Sigmoid colon (tissue), 7 donors: ENCODE results near the gene EPAS1. TPM values are rescaled to one million over a fixed set of nuclear protein-coding genes. Genes with fewer than 3 reads are reported as not detected.

Experiments used
- DNase-seq: peaks from one replicate; pipeline ENCODE4 v3.0.0-alpha.2; 2019
- H3K27ac ChIP-seq, 4 donors: fragments of 200-600 bp; sonication (generic); one replicate each; pipeline ENCODE4 v1.5.1; 2016 to 2019; ENCODE audit warnings: mild to moderate bottlenecking in 1 of 4
- H3K27me3 ChIP-seq, 3 donors: fragments of 200-600 bp; sonication (generic); one replicate each; pipeline ENCODE4 v1.5.1; 2019; ENCODE audit warnings: mild to moderate bottlenecking in 1 of 3
- H3K36me3 ChIP-seq, 4 donors: fragments of 200-600 bp; sonication (generic); one replicate each; pipeline ENCODE4 v1.5.1; 2016 to 2019
- H3K4me1 ChIP-seq, 4 donors: fragments of 200-600 bp; sonication (generic); one replicate each; pipeline ENCODE4 v1.5.1; 2017 to 2019
- H3K4me3 ChIP-seq, 4 donors: fragments of 200-600 bp; sonication (generic); one replicate each; pipeline ENCODE4 v1.5.1; 2017 to 2019; ENCODE audit warnings: mild to moderate bottlenecking in 2 of 4, moderate library complexity in 1 of 4
- H3K9me3 ChIP-seq, 4 donors: fragments of 200-600 bp in 3 of 4; sonication (generic) in 3 of 4; one replicate each; pipeline versions ENCODE4 v1.5.1 to v1.6.1; 2013 to 2019
- CTCF ChIP-seq, 4 experiments: fragments of 450-650 bp in 3 of 4; fragments of 200-600 bp in 1 of 4; IDR thresholded peaks; one replicate each; pipeline ENCODE4 v1.5.1; 2016 to 2019; ENCODE audit warnings: antibody characterized with exemption in 4 of 4, mild to moderate bottlenecking in 3 of 4, moderate library complexity in 2 of 4
- EP300 ChIP-seq, 4 donors: sonication (generic); formaldehyde crosslinking; IDR thresholded peaks; one replicate each; pipeline ENCODE4 v1.6.1; 2017; ENCODE audit warnings: antibody characterized with exemption in 4 of 4
- POLR2A ChIP-seq, 2 donors: fragments of 450-650 bp; IDR thresholded peaks; one replicate each; pipeline ENCODE4 v1.6.1; 2016; ENCODE audit warnings: antibody characterized with exemption in 2 of 2, mild to moderate bottlenecking in 2 of 2, moderate library complexity in 2 of 2
- POLR2AphosphoS5 ChIP-seq, 4 donors: sonication (generic); formaldehyde crosslinking; IDR thresholded peaks; one replicate each; pipeline ENCODE4 v1.6.1; 2017; ENCODE audit warnings: antibody characterized with exemption in 4 of 4
- WGBS, 2 donors: extraction: QIAGEN DNeasy Blood & Tissue Kit; methylation state at CpG; one replicate each; pipeline ENCODE4 v1.1.7; 2013; 5-methylcytosine and 5-hydroxymethylcytosine counted together
- intact Hi-C: fragments of 100-400 bp; cut with DNase I; formaldehyde crosslinking; loops from one replicate; pipeline ENCODE4 v1.15.1; 2023
- polyA plus RNA-seq, 3 donors: library from polyadenylated mRNA; stranded (reverse); fragments of 200-250 nt; gene quantifications; one replicate each; pipeline ENCODE4 v1.2.3, GENCODE V29; 2013
- total RNA-seq, 4 donors: library from RNA; depleted of rRNA; stranded (reverse); fragments of >200 nt; gene quantifications; one replicate each; pipeline ENCODE4 v1.1.0, GENCODE V29; 2016
- donor health status: healthy with polysubstance abuse.
- donor health status: Bipolar disorder and iron deficiency.
- donor health status: healthy.

Gene EPAS1
- total and polyA plus RNA-seq, 7 donors: 56.8 to 97.8 (median 62.2) TPM

GRCh38 chr2:46416280-46416679, 119.1 kb downstream of the EPAS1 start:
- DNase-seq: no peak
- Histone ChIP-seq H3K27me3 (no peaks in the 10 kb centered on the region), H3K4me3 (no peak overlapping the region), H3K9me3 (peaks cover 0 to 4% (median 1%) of the 10 kb centered on the region in 4 donors), H3K36me3 (no peaks in the 10 kb centered on the region), H3K4me1 (no peaks in the 10 kb centered on the region), H3K27ac (no peak overlapping the region)
- no peak for TF ChIP-seq EP300 (IDR thresholded peaks at IDR 0.05)
- no peak for TF ChIP-seq POLR2A (IDR thresholded peaks at IDR 0.05)
- TF ChIP-seq CTCF (IDR thresholded peaks at IDR 0.05): no peak
- no peak for TF ChIP-seq POLR2AphosphoS5 (IDR thresholded peaks at IDR 0.05)
- intact Hi-C loops: no loop called here

GRCh38 chr2:46416739-46417403, 119.7 kb downstream of the EPAS1 start:
- TF ChIP-seq CTCF (IDR thresholded peaks at IDR 0.05) (no peak), POLR2AphosphoS5 (IDR thresholded peaks at IDR 0.05) (no peak), EP300 (IDR thresholded peaks at IDR 0.05) (no peak)
- intact Hi-C loops: no loop called here
- no peak overlapping the region for H3K27ac ChIP-seq
- no peaks in the 10 kb centered on the region for H3K4me1 ChIP-seq
- H3K9me3 ChIP-seq: peaks cover 0 to 4% (median 1%) of the 10 kb centered on the region in 4 donors
- 72 to 77% methylated on average over 4 of the region's 4 CpGs for WGBS, 2 donors
- no peaks in the 10 kb centered on the region for H3K36me3 ChIP-seq
- H3K27me3 ChIP-seq: no peaks in the 10 kb centered on the region
- H3K4me3 ChIP-seq: no peak overlapping the region
- no peak for DNase-seq

GRCh38 chr2:46420945-46421344, 123.7 kb downstream of the EPAS1 start:
- Histone ChIP-seq H3K4me3 (no peak overlapping the region), H3K9me3 (peaks cover 0 to 4% (median 1%) of the 10 kb centered on the region in 4 donors), H3K36me3 (no peaks in the 10 kb centered on the region), H3K27me3 (no peaks in the 10 kb centered on the region), H3K4me1 (no peaks in the 10 kb centered on the region), H3K27ac (no peak overlapping the region)
- WGBS, 2 donors: 72 to 99% methylated on average over 2 of the region's 2 CpGs
- intact Hi-C loops: no loop called here
- DNase-seq: no peak
- TF ChIP-seq CTCF (IDR thresholded peaks at IDR 0.05) (no peak), EP300 (IDR thresholded peaks at IDR 0.05) (no peak), POLR2A (IDR thresholded peaks at IDR 0.05) (no peak), POLR2AphosphoS5 (IDR thresholded peaks at IDR 0.05) (no peak)

GRCh38 chr2:46421361-46421760, 124.2 kb downstream of the EPAS1 start:
- no peak for DNase-seq

More at GRCh38 chr2:46421361-46421760, 124.2 kb downstream of the EPAS1 start:
- intact Hi-C loops: no loop called here
- TF ChIP-seq POLR2A (IDR thresholded peaks at IDR 0.05) (no peak), CTCF (IDR thresholded peaks at IDR 0.05) (no peak), POLR2AphosphoS5 (IDR thresholded peaks at IDR 0.05) (no peak), EP300 (IDR thresholded peaks at IDR 0.05) (no peak)
- H3K27ac ChIP-seq: no peak overlapping the region
- no peaks in the 10 kb centered on the region for H3K4me1 ChIP-seq
- no peak overlapping the region for H3K4me3 ChIP-seq
- H3K9me3 ChIP-seq: peaks cover 0 to 4% (median 1%) of the 10 kb centered on the region in 4 donors
- no peaks in the 10 kb centered on the region for H3K36me3 ChIP-seq
- H3K27me3 ChIP-seq: no peaks in the 10 kb centered on the region
- WGBS, 2 donors: 72 to 79% methylated on average over 2 of the region's 2 CpGs
